Fibroblast of skin of back (primary cell): Measurements from ENCODE around the gene ADAMTSL4.
A peak's percentile ranks its signal among the peaks of the same experiment; 100 is the strongest.

ENCODE experiments used
- DNase-seq: peaks from one replicate; pipeline ENCODE4 v3.0.0-alpha.2; 2013

ADAMTSL4 gene

DNA sequence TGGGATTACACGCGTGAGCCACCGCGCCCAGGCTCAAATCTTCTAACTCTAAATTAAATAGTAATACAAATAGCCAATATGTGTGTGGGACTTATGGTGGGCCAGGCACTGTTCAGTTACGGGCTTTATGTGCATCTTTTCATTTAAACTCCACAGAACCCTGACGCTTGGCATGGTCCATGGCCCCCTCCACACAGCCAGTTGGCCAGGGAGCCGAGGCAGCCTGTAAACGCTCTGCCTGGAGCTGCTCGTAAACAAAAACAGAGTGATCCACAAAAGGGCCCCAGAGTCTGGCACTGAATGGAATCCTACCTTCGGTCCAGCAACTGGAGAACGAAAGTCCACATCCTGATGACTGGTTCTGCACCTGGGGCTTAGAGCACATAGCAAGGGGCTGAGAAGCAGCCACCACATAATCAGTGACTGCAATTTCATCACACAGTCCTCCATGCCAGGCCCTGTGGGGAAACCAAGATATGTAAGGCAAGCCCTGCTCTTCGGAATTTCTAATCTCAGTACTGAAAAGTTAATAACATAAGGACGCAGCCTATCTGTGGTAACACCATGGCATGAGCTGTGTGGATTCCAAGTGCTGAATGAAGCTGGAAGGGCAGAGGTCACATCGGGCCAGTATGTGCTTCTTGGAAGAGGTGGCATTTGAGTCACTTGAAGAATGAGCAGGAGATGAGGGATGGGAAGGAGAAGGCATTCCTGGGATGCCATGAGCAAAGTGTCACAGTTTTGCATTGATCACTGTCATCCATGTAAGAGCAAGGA is 13.5 kb upstream of the ADAMTSL4 start:
- DNase-seq, result peak; percentile 84

DNA sequence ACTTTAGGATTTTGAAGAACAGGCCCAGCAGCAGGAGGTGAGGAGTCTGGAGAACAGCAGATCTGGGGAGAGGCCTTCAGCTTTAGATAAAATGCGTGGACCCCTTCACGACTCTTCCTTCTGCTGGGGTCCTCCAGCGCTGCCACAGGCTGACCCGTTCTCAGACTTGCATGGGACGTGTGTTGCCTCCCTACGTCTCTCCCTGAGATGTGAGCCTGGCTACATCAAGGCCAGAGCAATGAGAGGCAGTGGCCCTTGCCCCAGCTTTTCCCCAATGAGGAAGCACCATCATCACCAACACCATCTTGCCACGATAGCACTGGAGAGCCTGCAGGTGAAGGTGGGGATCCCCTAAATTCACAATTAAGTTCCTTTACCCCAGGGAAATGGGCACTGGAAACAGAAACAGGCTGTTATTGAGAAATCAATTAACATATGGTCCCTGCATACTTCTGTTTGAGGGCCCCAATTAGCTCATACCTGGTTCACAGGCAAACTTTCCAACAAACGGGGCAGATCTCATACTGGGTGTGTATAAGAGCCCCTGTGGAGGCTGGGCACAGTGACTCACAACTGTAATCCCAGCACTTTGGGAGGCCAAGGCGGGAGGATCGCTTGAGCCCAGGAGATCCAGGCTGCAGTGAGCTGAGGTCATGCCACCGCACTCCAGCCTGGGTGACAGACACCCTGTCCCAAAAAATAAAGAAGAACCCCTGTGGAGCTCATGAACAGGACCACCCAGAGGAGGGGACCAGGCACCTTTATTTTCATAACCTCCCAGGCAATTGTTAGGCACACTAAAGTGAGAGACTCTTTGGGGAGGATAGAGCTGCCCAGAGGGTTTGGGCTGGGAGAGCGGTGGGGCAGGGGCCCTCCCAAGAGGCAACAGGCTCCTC is 12.1 kb upstream of the ADAMTSL4 start:
- peak; percentile 60 for DNase-seq

DNA sequence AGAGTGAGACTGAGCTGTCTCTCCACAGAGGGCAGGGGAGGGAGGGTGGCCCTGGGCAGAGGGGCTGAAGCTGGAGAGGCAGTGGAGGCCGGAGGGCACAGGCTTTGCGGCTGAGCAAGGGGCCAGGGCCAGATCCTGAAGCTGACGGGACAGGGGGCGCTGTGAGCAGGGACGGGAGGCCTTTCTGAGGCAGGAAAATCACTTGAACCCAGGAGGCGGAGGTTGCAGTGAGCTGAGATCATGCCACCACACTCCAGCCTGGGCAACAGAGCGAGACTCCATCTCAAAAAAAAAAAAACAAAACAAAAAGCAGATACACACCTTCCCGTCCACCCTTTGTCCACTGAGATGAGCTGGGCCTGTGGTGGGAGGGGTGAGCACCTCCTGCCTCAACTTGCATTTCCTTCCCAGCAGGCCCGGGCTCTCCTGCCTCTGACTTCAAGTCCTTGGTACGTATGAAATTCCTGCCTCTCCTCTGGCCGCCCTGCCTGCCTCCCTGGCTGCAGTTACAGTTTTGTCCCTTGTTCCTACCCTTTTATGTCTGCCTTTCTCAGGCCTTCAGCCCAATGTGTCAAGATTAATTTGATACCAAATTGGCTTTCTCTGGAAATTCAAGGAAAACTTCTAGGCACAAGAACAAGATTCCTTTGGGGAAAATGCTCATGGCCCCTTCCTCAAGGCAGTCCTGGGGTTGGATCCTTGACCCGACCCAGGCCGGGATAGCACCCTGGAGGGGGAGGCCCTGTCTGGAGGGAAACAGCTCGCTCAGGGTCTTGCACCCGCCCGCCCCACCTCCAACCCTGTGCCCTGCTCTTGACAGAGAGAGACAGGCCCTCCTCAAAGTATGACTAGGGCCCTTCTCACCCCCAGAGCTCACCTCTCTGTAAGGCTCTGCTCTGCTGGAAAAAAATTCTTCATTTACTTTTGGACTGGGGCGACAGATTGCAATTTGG is 11.2 kb upstream of the ADAMTSL4 start:
- DNase-seq, result peak; percentile 94

DNA sequence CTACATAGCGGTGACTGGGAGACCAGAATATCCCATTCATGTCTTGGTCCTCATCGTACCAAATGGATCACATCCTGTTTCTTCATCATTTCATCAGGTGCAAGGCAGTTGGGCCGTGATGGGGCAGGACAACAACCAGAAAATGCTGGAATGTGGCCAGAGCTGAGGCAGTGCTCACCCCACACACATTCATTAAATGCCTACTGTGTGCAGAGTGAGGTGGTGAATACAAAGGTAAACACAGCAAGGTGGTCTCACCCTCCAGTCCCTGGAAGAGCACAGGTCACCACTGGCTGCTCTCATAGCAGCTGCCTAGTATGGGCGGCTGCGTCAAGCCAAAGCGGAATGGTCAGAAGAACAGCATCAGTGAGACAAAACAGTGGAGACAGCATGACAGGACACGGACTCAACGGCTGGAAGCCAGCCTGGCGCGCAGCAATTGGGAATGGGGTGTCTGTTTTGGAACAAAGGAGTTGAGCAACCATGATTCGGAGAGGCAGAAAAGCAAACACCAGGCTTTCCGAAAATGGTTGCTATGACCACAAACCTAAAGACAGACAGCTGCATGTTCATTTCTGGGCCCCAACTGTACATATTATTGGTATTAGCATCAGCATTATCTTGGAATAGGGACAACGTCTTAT is 5.6 kb upstream of the ADAMTSL4 start:
- DNase-seq, result no peak

DNA sequence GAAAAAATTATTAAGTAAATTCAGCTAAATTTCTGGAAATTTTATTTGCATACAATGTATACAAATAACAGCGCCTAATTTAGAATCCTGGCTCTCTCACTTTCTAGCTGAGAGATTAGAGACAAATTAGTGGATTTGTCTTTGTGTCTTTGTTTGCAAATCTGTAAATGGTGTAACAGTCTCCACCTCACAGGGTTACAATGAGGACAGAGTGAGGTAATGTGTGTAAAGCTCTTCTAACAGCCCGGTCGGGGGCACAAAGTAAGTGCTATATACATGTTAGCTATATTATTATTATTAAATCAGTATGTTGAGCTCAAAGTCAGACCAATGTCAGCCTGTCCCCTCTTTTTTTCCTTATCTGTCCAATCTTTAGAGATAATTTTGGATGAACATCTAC is 5.0 kb upstream of the ADAMTSL4 start:
- DNase-seq, result no peak

DNA sequence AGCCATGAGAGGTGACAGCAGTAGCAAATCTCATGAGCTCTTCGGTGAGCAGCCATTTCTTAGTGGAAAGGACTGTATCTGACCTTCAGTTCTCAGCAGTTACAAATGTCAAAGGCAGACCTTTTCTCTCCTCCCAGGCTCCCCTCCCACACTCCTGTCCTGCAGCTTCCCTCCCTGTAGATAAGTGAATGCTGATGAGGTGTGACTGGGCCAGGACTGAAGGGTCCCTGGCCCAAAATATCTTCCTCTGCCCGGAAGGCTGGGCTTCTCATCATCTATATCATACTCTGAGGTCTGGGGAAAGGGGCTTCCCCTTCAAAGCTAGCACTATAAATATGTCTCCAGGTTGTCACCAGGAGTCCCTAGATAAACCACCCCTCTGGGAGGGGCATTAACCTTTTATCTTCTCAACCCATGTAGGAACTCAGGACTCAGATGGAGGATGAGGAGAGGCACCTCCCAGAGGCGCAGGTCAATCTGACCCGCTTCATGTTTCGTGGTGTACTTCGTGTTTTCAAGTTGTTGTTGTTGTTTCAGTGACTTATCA is 3.6 kb upstream of the ADAMTSL4 start:
- no peak for DNase-seq

DNA sequence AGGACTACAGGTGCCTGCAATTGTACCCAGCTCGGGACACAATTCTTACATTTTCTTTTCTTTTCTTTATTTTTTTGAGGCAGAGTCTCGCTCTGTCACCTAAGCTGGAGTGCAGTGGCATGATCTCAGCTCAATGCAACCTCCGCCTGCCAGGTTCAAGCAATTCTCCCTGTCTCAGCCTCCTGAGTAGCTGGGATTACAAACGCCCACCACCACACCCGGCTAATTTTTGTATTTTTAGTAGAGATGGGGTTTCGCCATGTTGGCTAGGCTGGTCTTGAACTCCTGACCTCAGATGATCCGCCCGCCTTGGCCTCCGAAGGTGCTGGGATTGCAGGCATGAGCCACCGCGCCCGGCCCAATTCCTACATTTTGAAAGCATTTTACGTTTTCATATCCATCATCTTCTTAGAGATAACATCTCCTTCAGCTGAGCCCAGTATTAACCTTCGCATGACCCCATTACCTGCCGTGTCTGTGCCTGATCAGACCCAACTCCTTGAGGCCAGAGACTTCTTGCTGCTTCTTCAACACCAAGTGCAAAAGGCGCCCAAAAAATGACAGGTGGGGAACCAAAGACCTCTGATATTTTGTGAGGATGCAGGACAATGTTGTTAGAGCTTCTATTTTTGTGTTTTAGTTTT is 2.8 kb upstream of the ADAMTSL4 start:
- no peak for DNase-seq

DNA sequence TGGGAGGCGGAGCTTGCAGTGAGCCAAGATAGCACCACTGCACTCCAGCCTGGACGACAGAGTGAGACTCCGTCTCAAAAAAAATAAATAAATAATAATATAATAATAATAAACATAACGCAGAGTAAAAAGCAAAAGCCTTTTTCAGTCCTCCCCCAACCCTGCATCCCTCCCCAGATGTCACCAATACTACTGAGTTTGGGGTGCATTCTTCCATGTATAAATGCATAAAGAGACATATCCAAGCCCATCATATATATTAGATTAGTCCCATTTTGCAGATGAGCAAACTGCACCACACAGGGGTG is 930 bp upstream of the ADAMTSL4 start:
- no peak for DNase-seq

DNA sequence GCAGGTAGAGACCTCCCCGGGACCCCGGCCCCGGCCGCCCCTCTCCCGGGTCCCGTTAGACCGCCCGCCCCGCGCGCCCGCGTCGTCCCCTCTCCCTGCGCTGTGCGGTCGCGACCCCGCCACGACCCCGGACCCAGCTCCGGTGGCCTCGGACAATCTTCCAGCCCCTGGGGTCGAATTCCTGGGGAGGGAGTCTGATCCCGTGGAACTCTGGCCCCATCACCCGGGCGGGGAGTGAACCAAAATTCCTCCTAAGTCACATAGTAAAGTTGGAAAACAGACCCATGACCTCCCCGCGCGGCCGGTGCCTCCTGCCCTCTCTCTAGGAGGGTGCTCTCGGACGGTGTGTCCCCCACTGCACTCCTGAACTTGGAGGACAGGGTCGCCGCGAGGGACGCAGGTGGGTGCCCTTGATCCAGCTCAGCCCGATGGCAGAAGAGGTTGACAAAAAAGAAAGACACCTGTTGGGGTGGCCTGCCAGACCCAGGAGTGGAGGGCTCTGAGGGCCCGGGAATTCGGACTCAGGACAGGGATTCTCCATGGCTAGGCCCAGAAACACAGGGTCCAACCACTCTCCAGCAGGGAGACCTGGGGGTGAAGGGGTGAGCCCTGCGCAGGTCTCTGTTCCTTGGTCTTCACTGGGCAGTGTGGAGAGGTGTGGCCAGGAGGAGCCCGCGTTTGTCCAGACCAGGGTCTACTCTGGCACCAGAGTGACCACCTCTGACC is 451 bp downstream of the ADAMTSL4 start:
- no peak for DNase-seq

DNA sequence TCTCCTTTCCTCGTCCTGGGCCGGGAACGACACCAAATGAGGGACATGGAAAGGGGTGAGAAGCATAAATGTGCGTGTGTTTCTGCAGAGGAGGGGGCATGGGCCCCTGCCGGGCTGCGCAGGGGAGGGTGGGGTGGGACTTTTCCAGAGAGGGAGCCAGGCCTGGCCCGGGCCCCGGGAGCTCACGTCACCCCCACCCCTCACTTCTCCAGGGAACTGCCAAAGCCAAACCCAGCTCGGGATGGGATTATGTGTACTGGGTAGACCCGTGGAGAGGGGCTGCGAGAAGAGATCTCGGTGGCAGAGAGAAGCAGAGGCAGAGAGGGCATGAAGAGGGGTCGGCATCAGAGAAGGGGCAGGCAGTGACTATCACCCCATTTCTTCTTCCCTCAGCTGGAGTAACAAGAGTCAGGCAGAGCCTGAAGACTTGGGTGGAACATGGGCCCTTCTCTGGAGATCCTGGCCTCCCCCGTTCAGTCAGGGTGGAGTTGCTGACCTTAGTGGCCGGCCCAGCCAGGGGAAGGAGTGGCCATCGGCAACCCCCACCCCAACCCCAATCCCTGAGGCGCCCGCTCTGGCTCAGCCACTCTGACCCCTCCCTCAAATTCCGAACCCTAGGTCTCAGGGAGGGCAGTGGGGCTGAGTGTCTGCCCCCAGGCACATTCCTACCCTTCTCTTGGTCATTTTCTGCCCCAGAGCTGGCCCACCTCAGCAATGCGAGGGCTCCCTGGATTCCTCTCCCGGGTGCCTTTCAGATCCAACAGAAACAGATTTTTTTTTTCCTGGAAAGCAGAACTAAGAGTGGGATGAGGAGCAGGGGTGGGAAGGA is 1.2 kb downstream of the ADAMTSL4 start:
- no peak for DNase-seq

DNA sequence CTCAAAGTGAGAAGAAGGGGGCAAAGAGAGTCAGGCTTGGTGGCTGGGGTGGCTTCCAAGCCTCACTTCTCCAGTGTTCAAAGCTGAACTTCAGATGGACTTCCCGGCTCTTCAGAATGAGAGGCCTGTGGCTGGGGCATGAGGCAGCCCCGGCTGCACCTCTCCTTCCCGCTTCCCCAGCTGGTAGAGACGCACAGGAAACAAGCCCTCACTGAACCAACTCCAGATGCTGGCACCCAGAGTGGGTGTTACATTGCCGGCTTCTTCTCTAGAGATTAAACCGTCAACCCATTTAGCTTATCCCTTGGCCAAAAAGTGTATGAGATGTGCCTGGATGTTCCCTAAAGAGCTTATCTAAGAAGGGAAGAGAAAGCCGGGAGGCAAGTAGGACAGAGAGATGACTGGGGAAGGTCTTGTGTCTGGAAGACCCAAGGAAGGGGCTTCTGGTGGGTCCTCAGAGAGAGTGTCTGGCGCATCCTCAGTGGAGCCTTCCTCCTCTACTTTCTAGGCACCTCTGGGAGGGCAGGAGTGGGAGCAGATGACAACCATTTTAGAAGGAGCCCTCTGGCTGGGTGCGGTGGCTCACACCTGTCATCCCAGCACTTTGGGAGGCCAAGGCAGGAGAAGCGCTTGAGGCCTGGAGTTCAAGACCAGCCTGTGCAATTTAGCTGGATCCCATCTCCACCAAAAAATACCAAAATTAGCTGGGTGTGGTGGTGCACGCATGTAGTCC is 2.0 kb downstream of the ADAMTSL4 start:
- DNase-seq, result no peak

DNA sequence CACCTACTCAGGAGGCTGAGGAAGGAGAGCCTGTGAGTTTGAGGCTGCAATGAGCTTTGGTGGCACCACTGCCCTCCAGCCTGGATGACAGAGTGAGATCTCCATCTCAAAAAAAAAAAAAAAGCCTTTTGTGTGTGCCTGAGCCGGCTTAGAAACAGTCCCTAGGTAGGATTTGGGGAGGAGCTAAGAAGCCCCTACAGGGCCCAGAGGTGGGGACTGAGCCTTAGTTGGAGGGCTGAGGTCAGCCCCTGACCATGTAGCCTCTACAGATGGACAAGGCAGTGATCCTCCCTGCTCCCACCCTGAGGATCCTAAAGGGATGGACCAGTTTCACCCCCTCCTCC is 2.5 kb downstream of the ADAMTSL4 start:
- DNase-seq, result no peak

DNA sequence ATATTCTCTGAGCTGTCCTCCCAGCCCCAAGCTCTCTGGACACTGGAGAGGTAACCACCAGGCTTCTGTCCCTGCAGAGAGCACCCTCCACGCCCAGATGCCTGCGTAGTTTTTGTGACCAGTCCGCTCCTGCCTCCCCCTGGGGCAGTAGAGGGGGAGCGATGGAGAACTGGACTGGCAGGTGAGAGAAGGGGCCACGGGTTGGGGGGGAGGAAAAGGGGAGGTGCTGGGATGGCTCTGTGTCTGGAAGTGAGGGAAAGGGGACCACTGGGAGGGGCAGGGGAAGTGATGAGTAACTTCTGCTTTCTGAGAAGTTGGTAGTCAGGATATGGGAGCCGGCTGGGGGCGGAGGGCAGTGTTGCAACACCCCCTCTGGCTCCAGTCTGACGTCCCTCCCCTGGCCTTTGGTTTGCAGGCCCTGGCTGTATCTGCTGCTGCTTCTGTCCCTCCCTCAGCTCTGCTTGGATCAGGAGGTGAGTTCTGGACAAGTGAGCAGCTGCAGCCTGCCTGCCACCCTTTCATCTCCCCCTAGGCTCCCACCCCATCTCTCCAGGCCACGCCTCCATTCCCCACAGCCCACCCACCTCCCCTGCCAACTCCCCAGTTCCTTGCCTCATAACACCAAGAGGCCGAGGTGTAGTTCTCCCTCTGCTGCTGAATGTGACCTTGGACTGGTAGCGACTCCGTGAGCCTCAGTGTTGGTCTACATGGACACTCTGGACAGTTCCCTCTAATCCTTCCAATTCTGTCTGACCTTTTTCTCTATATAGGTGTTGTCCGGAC is 3.1 kb downstream of the ADAMTSL4 start:
- peak; percentile 76 for DNase-seq

DNA sequence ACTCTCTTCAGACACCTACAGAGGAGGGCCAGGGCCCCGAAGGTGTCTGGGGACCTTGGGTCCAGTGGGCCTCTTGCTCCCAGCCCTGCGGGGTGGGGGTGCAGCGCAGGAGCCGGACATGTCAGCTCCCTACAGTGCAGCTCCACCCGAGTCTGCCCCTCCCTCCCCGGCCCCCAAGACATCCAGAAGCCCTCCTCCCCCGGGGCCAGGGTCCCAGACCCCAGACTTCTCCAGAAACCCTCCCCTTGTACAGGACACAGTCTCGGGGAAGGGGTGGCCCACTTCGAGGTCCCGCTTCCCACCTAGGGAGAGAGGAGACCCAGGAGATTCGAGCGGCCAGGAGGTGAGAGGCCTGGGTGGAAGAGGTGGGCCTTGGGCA is 3.7 kb downstream of the ADAMTSL4 start:
- DNase-seq, result no peak

DNA sequence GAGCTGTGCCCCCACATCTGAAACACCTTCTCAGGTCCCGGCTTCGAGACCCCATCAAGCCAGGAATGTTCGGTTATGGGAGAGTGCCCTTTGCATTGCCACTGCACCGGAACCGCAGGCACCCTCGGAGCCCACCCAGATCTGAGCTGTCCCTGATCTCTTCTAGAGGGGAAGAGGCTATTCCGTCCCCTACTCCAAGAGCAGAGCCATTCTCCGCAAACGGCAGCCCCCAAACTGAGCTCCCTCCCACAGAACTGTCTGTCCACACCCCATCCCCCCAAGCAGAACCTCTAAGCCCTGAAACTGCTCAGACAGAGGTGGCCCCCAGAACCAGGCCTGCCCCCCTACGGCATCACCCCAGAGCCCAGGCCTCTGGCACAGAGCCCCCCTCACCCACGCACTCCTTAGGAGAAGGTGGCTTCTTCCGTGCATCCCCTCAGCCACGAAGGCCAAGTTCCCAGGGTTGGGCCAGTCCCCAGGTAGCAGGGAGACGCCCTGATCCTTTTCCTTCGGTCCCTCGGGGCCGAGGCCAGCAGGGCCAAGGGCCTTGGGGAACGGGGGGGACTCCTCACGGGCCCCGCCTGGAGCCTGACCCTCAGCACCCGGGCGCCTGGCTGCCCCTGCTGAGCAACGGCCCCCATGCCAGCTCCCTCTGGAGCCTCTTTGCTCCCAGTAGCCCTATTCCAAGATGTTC is 4.3 kb downstream of the ADAMTSL4 start:
- no peak for DNase-seq

DNA sequence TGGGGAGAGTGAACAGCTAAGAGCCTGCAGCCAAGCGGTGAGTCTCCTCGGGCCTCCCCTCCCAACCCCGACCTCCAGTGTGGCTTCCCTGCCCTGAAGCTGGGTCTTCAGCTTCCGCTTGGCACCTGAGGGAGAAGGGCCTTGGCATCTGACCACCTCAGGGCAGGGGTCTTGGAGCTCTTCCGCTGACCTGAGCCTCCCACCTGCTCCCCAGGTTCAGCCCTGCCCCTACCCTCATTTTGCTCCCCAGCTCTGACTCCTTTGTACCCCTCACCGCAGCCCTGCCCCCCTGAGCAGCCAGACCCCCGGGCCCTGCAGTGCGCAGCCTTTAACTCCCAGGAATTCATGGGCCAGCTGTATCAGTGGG is 4.9 kb downstream of the ADAMTSL4 start:
- DNase-seq, result no peak

DNA sequence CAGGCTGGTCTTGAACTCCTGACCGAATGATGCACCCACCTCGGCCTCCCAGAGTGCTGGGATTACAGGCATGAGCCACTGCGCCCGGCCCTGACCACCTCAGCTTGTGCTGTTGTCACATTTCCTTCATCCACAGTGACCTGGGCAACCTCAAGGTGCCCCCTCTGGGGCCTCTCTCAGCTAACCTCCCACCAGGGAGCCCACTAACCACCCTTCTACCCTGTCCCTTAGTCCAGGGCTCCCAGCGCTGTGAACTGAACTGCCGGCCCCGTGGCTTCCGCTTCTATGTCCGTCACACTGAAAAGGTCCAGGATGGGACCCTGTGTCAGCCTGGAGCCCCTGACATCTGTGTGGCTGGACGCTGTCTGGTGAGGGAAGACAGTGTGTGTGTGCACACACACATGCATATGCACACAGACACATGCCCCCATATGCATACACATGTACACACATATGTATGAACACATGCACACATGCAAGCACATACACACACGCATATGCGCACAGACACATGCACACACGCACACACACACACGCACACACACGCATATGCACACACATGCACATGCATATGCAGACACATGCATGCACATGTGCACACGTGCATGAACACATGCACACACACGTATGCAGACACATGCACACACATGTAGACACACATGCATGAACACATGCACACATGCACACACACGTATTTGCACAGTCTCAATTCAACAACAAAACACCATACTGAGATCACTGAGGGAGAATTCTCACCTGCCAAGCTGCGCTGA is 6.2 kb downstream of the ADAMTSL4 start:
- DNase-seq, result no peak
